ENCODE results near the gene NEGR1. TPM values are rescaled to one million over a fixed set of nuclear protein-coding genes. Genes with fewer than 3 reads are reported as not detected.

Gene NEGR1
- total and polyA plus RNA-seq, 9 of the 15 experiments (the other 6 are each of a cell fraction or from before 2014, with no cell fraction given): not detected

DNA sequence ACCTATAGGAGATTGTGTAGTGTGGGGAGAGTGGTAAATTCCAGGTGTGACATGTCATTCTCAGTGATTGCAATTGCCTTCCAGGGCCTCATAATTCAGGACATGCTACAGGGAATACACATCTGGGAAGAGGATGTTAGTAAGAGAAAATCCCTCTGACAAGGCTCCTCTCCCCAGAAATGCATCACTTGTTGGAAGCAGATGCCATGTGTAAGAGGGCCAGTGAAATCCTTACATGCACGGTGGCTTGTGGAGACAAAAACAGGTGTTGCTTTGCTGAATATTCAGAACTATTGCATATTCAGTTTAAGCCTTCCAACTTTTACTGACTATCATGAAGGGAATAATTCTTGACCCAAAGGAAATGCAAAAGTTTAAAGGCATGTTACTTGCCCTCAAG, 503.4 kb downstream of the NEGR1 start (continued):
- TF ChIP-seq MTF1 (CRISPR knock-in tag; IDR thresholded peaks at IDR 0.05; ENCODE audit: borderline replicate concordance) (no peak), PHB2 (IDR thresholded peaks at IDR 0.05; ENCODE audit: low read depth) (no peak)

GRCh38 chr1:71777094-71777493, 505.2 kb downstream of the NEGR1 start:
- Histone ChIP-seq H3K9me3 (replicated peaks; ENCODE audit: control insufficient read depth, insufficient read depth, low read depth, low read length) (no peaks in the 10 kb centered on the region), H3K9ac (ENCODE audit: insufficient read depth in 1 of 2, low read depth in 2 of 2, low read length in 2 of 2) (no peak overlapping the region), H3K36me3 (ENCODE audit: control insufficient read depth, insufficient read depth, low read length) (no peaks in the 10 kb centered on the region), H4K20me1 (replicated peaks; ENCODE audit: control insufficient read depth, insufficient read depth, low read length) (no peaks in the 10 kb centered on the region), H3K79me2 (ENCODE audit: control insufficient read depth, insufficient read depth, low read length) (no peaks in the 10 kb centered on the region), H3K27ac (ENCODE audit: extremely low read depth, low read depth, low read length) (no peak overlapping the region), H3K9me1 (ENCODE audit: control insufficient read depth, insufficient read depth, low read length) (no peaks in the 10 kb centered on the region), H3K27me3 (ENCODE audit: control insufficient read depth in 2 of 2, insufficient read depth in 2 of 2, low read length in 2 of 2) (no peaks in the 10 kb centered on the region), H3K4me2 (ENCODE audit: insufficient read depth, low read length) (no peak overlapping the region), H2AFZ (ENCODE audit: low read depth, low read length) (no peak overlapping the region), H3K4me3 (no peak overlapping the region), H3K4me1 (replicated peaks in 1 of 2; ENCODE audit: control insufficient read depth in 2 of 2, insufficient read depth in 2 of 2, low read length in 2 of 2) (no peaks in the 10 kb centered on the region)
- ChIA-PET CTCF (ENCODE audit: low intra/inter-chr PET ratio) (no interaction called here), POLR2A (no interaction called here)
- FAIRE-seq (no peak), DNase-seq (ENCODE audit: extremely low read depth in 1 of 4, low spot score in 3 of 4) (no peak), ATAC-seq (no peak)
- BruUV-seq (replicated peaks): no TSS peak
- intact Hi-C loops (cut with micrococcal nuclease): no loop called here
- TF ChIP-seq GTF2A2 (tag; IDR thresholded peaks at IDR 0.05): no peak
- no peak for TF ChIP-seq PTRF (tag; IDR thresholded peaks at IDR 0.05)
- TF ChIP-seq ETV1 (tag; conservative IDR thresholded peaks at IDR 0.05; ENCODE audit: low read depth): no peak
- no peak for TF ChIP-seq PHTF2 (CRISPR knock-in tag; IDR thresholded peaks at IDR 0.05)
- in situ Hi-C loops (cut with MboI): no loop called here

GRCh38 chr1:71774705-71775104, 507.6 kb downstream of the NEGR1 start:
- no peaks in the 10 kb centered on the region for H3K79me2 ChIP-seq (ENCODE audit: control insufficient read depth, insufficient read depth, low read length)
- 0% methylated on average over 1 of the region's 1 CpG for WGBS (ENCODE audit: insufficient coverage, low coverage, missing lambda C conversion rate)
- TF ChIP-seq HNRNPK (IDR thresholded peaks at IDR 0.05; ENCODE audit: low read depth, low read length, poor library complexity, severe bottlenecking) (no peak), ZNF133 (CRISPR knock-in tag; IDR thresholded peaks at IDR 0.05) (no peak), NUFIP1 (IDR thresholded peaks at IDR 0.05; ENCODE audit: partially characterized antibody) (no peak)
- CTCF ChIA-PET (ENCODE audit: low intra/inter-chr PET ratio): no interaction called here
- no peak overlapping the region for H3K27ac ChIP-seq (ENCODE audit: extremely low read depth, low read depth, low read length)
- H3K4me2 ChIP-seq (ENCODE audit: insufficient read depth, low read length): no peak overlapping the region
- no peaks in the 10 kb centered on the region for H3K9me1 ChIP-seq (ENCODE audit: control insufficient read depth, insufficient read depth, low read length)
- BruUV-seq (replicated peaks): no TSS peak
- H3K36me3 ChIP-seq (ENCODE audit: control insufficient read depth, insufficient read depth, low read length): no peaks in the 10 kb centered on the region
- no peak overlapping the region for H3K4me3 ChIP-seq
- H3K27me3 ChIP-seq (ENCODE audit: control insufficient read depth in 2 of 2, insufficient read depth in 2 of 2, low read length in 2 of 2): no peaks in the 10 kb centered on the region
- H3K9ac ChIP-seq (ENCODE audit: insufficient read depth in 1 of 2, low read depth in 2 of 2, low read length in 2 of 2): no peak overlapping the region
- FAIRE-seq (no peak), ATAC-seq (no peak), DNase-seq (ENCODE audit: extremely low read depth in 1 of 4, low spot score in 3 of 4) (no peak)
- H3K9me3 ChIP-seq (replicated peaks; ENCODE audit: control insufficient read depth, insufficient read depth, low read depth, low read length): no peaks in the 10 kb centered on the region; the same call in 1 of the 2 replicates
- in situ Hi-C loops (cut with MboI) (no loop called here), intact Hi-C loops (cut with micrococcal nuclease) (no loop called here)
- H3K4me1 ChIP-seq (replicated peaks in 1 of 2; ENCODE audit: control insufficient read depth in 2 of 2, insufficient read depth in 2 of 2, low read length in 2 of 2): no peaks in the 10 kb centered on the region
- no peak overlapping the region for H2AFZ ChIP-seq (ENCODE audit: low read depth, low read length)
- POLR2A ChIA-PET: no interaction called here
- H4K20me1 ChIP-seq (replicated peaks; ENCODE audit: control insufficient read depth, insufficient read depth, low read length): no peaks in the 10 kb centered on the region
